H1 (cell line): ENCODE results near the gene CIAO2B. TPM values are rescaled to one million over a fixed set of nuclear protein-coding genes. Genes with fewer than 3 reads are reported as not detected.

Experiments used
- CTCF ChIA-PET: fragments of 300-600 bp; sonication (Branson Sonifier 250); formaldehyde crosslinking; loops from one replicate; lab custom pipeline; 2021; ENCODE audit not compliant: partially characterized antibody; lab: Charles Lee
- POLR2A ChIA-PET: fragments of 300-600 bp; sonication (Branson Sonifier 250); formaldehyde crosslinking; loops from one replicate; lab custom pipeline; 2021; ENCODE audit warnings: inconsistent platforms; ENCODE audit not compliant: partially characterized antibody; lab: Charles Lee
- DNase-seq, 2 experiments: peaks; one replicate each; pipeline versions ENCODE4 v3.0.0 to v3.0.0-alpha.2; 2010 to 2022; ENCODE audit warnings: low spot score in 2 of 2, low read depth in 1 of 2, mixed read lengths in 1 of 2
- FAIRE-seq: peaks from 2 replicates; lab custom pipeline; 2011; peaks lifted over from hg19 to GRCh38; lab: Jason Lieb, UNC
- H2AFZ ChIP-seq: 2 replicates; pipeline ENCODE4 v1.8.1; 2012; ENCODE audit warnings: low read length, inconsistent platforms
- H2AK5ac ChIP-seq: 2 replicates; pipeline ENCODE4 v1.6.1; 2013; ENCODE audit warnings: low read depth, low read length
- H2BK120ac ChIP-seq: replicated peaks from 2 replicates; pipeline ENCODE3; 2013; ENCODE audit warnings: low read depth, low read length, inconsistent platforms
- H2BK12ac ChIP-seq: 2 replicates; pipeline ENCODE4 v1.6.1; 2013; ENCODE audit warnings: low read depth, low read length
- H2BK15ac ChIP-seq: 2 replicates; pipeline ENCODE4 v1.6.1; 2013; ENCODE audit warnings: low read length
- H2BK20ac ChIP-seq: 2 replicates; pipeline ENCODE4 v1.6.1; 2013; ENCODE audit warnings: low read length
- H2BK5ac ChIP-seq: 2 replicates; pipeline ENCODE4 v1.6.1; 2013; ENCODE audit warnings: low read depth, low read length
- H3K14ac ChIP-seq: 2 replicates; pipeline ENCODE4 v1.6.1; 2013; ENCODE audit warnings: inconsistent platforms; ENCODE audit not compliant: insufficient read length
- H3K18ac ChIP-seq: 2 replicates; pipeline ENCODE4 v1.6.1; 2013; ENCODE audit warnings: low read length; ENCODE audit errors: extremely low read depth
- H3K23ac ChIP-seq: 2 replicates; pipeline ENCODE4 v1.6.1; 2013; ENCODE audit warnings: inconsistent platforms; ENCODE audit not compliant: insufficient read length
- H3K23me2 ChIP-seq: 2 replicates; pipeline ENCODE4 v1.6.1; 2013; ENCODE audit warnings: low read depth, low read length
- H3K27ac ChIP-seq: 2 replicates; pipeline ENCODE4 v1.6.1; 2011; ENCODE audit warnings: low read depth, low read length, inconsistent platforms
- H3K27me3 ChIP-seq, 4 experiments: replicated peaks in 1 of 4; 1 replicate in 1 of 4; 2 replicates in 3 of 4; pipeline versions ENCODE4 v1.6.1 to v1.8.1; 2011 to 2013; ENCODE audit warnings: low read length in 3 of 4, mild to moderate bottlenecking in 3 of 4, inconsistent platforms in 2 of 4, mixed read lengths in 2 of 4, moderate library complexity in 1 of 4; ENCODE audit not compliant: control insufficient read depth in 3 of 4, insufficient read depth in 3 of 4; ENCODE audit errors: extremely low read depth in 1 of 4
- H3K36me3 ChIP-seq, 4 experiments: 2 replicates each; pipeline versions ENCODE4 v1.6.1 to v1.8.1; 2011 to 2013; ENCODE audit warnings: mild to moderate bottlenecking in 4 of 4, low read length in 3 of 4, moderate library complexity in 2 of 4, control low read depth in 1 of 4, inconsistent platforms in 1 of 4; ENCODE audit not compliant: insufficient read depth in 4 of 4, control insufficient read depth in 2 of 4
- H3K4ac ChIP-seq: replicated peaks from 2 replicates; pipeline ENCODE3; 2013; ENCODE audit warnings: low read length, low read depth, mixed read lengths, inconsistent platforms; ENCODE audit not compliant: insufficient read length
- H3K4me1 ChIP-seq, 4 experiments: replicated peaks in 1 of 4; 1 replicate in 1 of 4; 2 replicates in 3 of 4; pipeline versions ENCODE4 v1.6.1 to v1.8.1; 2011 to 2013; ENCODE audit warnings: low read length in 3 of 4, inconsistent platforms in 2 of 4, mixed read lengths in 1 of 4; ENCODE audit not compliant: insufficient read depth in 4 of 4, control insufficient read depth in 3 of 4
- H3K4me2 ChIP-seq, 2 experiments: 2 replicates each; pipeline versions ENCODE4 v1.6.1 to v1.8.1; 2011 to 2013; ENCODE audit warnings: low read depth in 2 of 2, low read length in 2 of 2, control low read depth in 1 of 2, inconsistent platforms in 1 of 2, mild to moderate bottlenecking in 1 of 2; ENCODE audit not compliant: insufficient read depth in 1 of 2
- H3K4me3 ChIP-seq, 4 experiments: fragments of 200-600, 300-600 bp in 1 of 4; sonication (generic), shearing (Covaris generic), sonication (Bioruptor Twin) in 1 of 4; 2 replicates each; pipeline versions ENCODE4 v1.5.1 to v1.8.1; 2011 to 2016; ENCODE audit warnings: low read length in 4 of 4, low read depth in 3 of 4, control low read depth in 2 of 4, inconsistent platforms in 2 of 4, mild to moderate bottlenecking in 2 of 4, mixed read lengths in 1 of 4, moderate library complexity in 1 of 4; ENCODE audit not compliant: insufficient read depth in 2 of 4; ENCODE audit errors: extremely low read depth in 1 of 4
- H3K56ac ChIP-seq: replicated peaks from 2 replicates; pipeline ENCODE3; 2013; ENCODE audit warnings: low read depth, mild to moderate bottlenecking, mixed read lengths, low read length, inconsistent platforms; ENCODE audit not compliant: insufficient read length
- H3K79me1 ChIP-seq: 2 replicates; pipeline ENCODE4 v1.6.1; 2013; ENCODE audit warnings: low read depth, low read length, control low read depth
- H3K79me2 ChIP-seq, 2 experiments: 2 replicates each; pipeline versions ENCODE4 v1.6.1 to v1.8.1; 2012 to 2013; ENCODE audit warnings: low read length in 2 of 2, mild to moderate bottlenecking in 2 of 2, inconsistent platforms in 1 of 2; ENCODE audit not compliant: insufficient read depth in 2 of 2, control insufficient read depth in 1 of 2
- H3K9ac ChIP-seq, 4 experiments: replicated peaks in 1 of 4; 1 replicate in 1 of 4; 2 replicates in 3 of 4; pipeline versions ENCODE4 v1.6.1 to v1.8.1; 2011 to 2013; ENCODE audit warnings: low read depth in 3 of 4, low read length in 3 of 4, control low read depth in 2 of 4, mild to moderate bottlenecking in 2 of 4, moderate library complexity in 2 of 4, inconsistent platforms in 1 of 4; ENCODE audit errors: extremely low read depth in 1 of 4
- H3K9me3 ChIP-seq, 2 experiments: 2 replicates each; pipeline versions ENCODE4 v1.6.1 to v1.8.1; 2012 to 2013; ENCODE audit warnings: mild to moderate bottlenecking in 2 of 2, moderate library complexity in 2 of 2, control low read depth in 1 of 2, inconsistent platforms in 1 of 2, low read depth in 1 of 2, low read length in 1 of 2, mixed read lengths in 1 of 2; ENCODE audit not compliant: insufficient read depth in 2 of 2
- H4K20me1 ChIP-seq, 2 experiments: replicated peaks in 1 of 2; 2 replicates each; pipeline versions ENCODE3 to v1.8.1; 2011 to 2013; ENCODE audit warnings: inconsistent platforms in 2 of 2, low read length in 2 of 2, mild to moderate bottlenecking in 1 of 2; ENCODE audit not compliant: insufficient read depth in 2 of 2, control insufficient read depth in 1 of 2
- H4K5ac ChIP-seq: 2 replicates; pipeline ENCODE4 v1.6.1; 2013; ENCODE audit warnings: low read length, low read depth, mixed read lengths, inconsistent platforms; ENCODE audit not compliant: insufficient read length
- H4K8ac ChIP-seq: 2 replicates; pipeline ENCODE4 v1.8.0; 2013; ENCODE audit warnings: mild to moderate bottlenecking, moderate library complexity, low read length, inconsistent platforms; ENCODE audit not compliant: insufficient read depth; ENCODE audit errors: extremely low read depth
- H4K91ac ChIP-seq: replicated peaks from 2 replicates; pipeline ENCODE3; 2013; ENCODE audit warnings: low read length, mixed read lengths, inconsistent platforms; ENCODE audit not compliant: insufficient read length
- CTBP2 ChIP-seq: IDR thresholded peaks from 2 replicates; pipeline ENCODE4 v1.7.0; 2011; ENCODE audit warnings: borderline replicate concordance, mild to moderate bottlenecking, moderate library complexity, mixed read lengths, low read length; ENCODE audit not compliant: insufficient read depth, insufficient read length
- GABPA ChIP-seq: IDR thresholded peaks from 2 replicates; pipeline ENCODE4 v1.6.1; 2011; ENCODE audit warnings: mild to moderate bottlenecking, low read length, moderate library complexity, borderline replicate concordance; ENCODE audit not compliant: insufficient read depth
- GTF2F1 ChIP-seq: IDR thresholded peaks from 2 replicates; pipeline ENCODE4 v1.6.1; 2012; ENCODE audit warnings: low read depth, low read length, improper control_type of control experiment, borderline replicate concordance
- HDAC2 ChIP-seq, 2 experiments: fragments of 300-600 bp in 1 of 2; sonication (generic) in 1 of 2; IDR thresholded peaks; 2 replicates each; pipeline ENCODE4 v1.6.1; 2011 to 2012; ENCODE audit warnings: low read depth in 2 of 2, low read length in 2 of 2, mild to moderate bottlenecking in 2 of 2, moderate library complexity in 2 of 2, borderline replicate concordance in 1 of 2, inconsistent platforms in 1 of 2
- HDAC6 ChIP-seq: IDR thresholded peaks from one replicate; pipeline ENCODE4 v1.7.1; 2012; ENCODE audit warnings: low read depth, mild to moderate bottlenecking, inconsistent platforms, low read length, moderate library complexity
- JUND ChIP-seq: IDR thresholded peaks from 2 replicates; pipeline ENCODE4 v1.6.1; 2011; ENCODE audit warnings: mild to moderate bottlenecking, improper control_type of control experiment, low read length
- RAD21 ChIP-seq, 2 experiments: IDR thresholded peaks in 1 of 2; conservative IDR thresholded peaks in 1 of 2; 2 replicates each; pipeline ENCODE4 v1.6.1; 2011; ENCODE audit warnings: low read depth in 2 of 2, low read length in 2 of 2, improper control_type of control experiment in 1 of 2, inconsistent platforms in 1 of 2, mild to moderate bottlenecking in 1 of 2, moderate library complexity in 1 of 2
- RXRA ChIP-seq: IDR thresholded peaks from 2 replicates; pipeline ENCODE4 v1.6.1; 2011; ENCODE audit warnings: low read depth, mild to moderate bottlenecking, low read length, moderate library complexity; ENCODE audit not compliant: insufficient read depth
- SP2 ChIP-seq: IDR thresholded peaks from 2 replicates; pipeline ENCODE4 v1.6.1; 2012; ENCODE audit warnings: mild to moderate bottlenecking, low read length, inconsistent platforms
- WGBS, 2 experiments: shearing (Covaris generic) in 1 of 2; methylation state at CpG; one replicate each; pipeline versions ENCODE4 v1.1.6 to v1.1.7; 2013 to 2015; ENCODE audit warnings: low lambda C conversion rate in 2 of 2, mixed read lengths in 2 of 2, inconsistent platforms in 1 of 2, low coverage in 1 of 2, missing lambda C conversion rate in 1 of 2; ENCODE audit not compliant: insufficient replicate concordance in 2 of 2, insufficient coverage in 1 of 2, insufficient read length in 1 of 2; ENCODE audit errors: extremely low coverage in 1 of 2, missing lambda C conversion rate in 1 of 2; 5-methylcytosine and 5-hydroxymethylcytosine counted together
- polyA plus RNA-seq, 7 experiments: library from polyadenylated mRNA; depleted of rRNA in 3 of 7; stranded (reverse) in 5 of 7; unstranded in 2 of 7; fragments of >200 nt in 5 of 7; fragments of 200-250 nt in 2 of 7; gene quantifications; 1 replicate in 5 of 7; 2 replicates in 1 of 7; 4 replicates in 1 of 7; pipeline versions ENCODE4 v1.2.1 to v1.2.3, GENCODE V29; 2011 to 2013; ENCODE audit warnings: missing spikeins in 2 of 7, mixed read lengths in 2 of 7
- total RNA-seq: library from RNA; stranded (reverse); fragmentation: NEBNext Ultra II Directional; extraction: Animal tissue kit (Norgen Biotek cat#: 25700); gene quantifications from 2 replicates; pipeline ENCODE4 v1.2.1, GENCODE V29; 2021
- TF ChIP-seq, protein P1 (sequence below): IDR thresholded peaks from 2 replicates; pipeline ENCODE4 v1.6.1; 2011; ENCODE audit warnings: low read depth, mild to moderate bottlenecking, low read length; ENCODE audit not compliant: insufficient read depth
- TF ChIP-seq, protein P2 (sequence below): IDR thresholded peaks from 2 replicates; pipeline ENCODE4 v1.6.1; 2011; ENCODE audit warnings: low read length, improper control_type of control experiment

Gene CIAO2B
- total and polyA plus RNA-seq, 2 of the 8 experiments (the other 6 are each of a cell fraction or from before 2014, with no cell fraction given), result 65.6 to 248 TPM

DNA sequence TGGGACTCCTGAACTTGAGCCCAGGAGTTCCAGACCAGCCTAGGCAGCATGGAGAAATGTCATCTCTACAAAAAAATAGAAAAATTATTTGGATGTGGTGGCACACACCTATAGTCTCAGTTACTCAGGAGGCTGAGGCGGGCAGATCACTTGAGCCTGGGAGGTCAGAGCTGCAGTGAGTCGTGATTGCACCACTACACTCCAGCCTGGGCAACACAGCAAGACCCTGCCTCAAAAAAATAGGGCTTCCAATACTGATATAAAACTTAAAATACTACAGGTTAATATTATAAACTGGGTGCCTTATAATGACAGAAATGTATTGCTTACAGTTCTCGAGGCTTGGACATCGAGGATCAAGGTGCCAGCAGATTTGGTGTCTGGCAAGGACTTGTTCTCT lies 11.7 kb upstream of the CIAO2B start:
- no peak overlapping the region for H2BK12ac ChIP-seq
- 92% methylated on average over 4 of the region's 4 CpGs; no CpG with 5 or more reads in 1 of the 2 experiments for WGBS, 2 experiments
- POLR2A ChIA-PET, result interaction anchor here (0.7 kb wide), 1 partner anchor 10 kb away, joined by 3 read pairs; no protein-coding TSS in a partner anchor
- TF ChIP-seq, protein P1, sequence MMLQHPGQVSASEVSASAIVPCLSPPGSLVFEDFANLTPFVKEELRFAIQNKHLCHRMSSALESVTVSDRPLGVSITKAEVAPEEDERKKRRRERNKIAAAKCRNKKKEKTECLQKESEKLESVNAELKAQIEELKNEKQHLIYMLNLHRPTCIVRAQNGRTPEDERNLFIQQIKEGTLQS, result no peak
- no peak for TF ChIP-seq CTBP2
- no peak for TF ChIP-seq RXRA
- TF ChIP-seq SP2, result no peak
- TF ChIP-seq JUND, result no peak
- no peak for TF ChIP-seq HDAC2 (IDR thresholded peaks at IDR 0.05; ENCODE audit: borderline replicate concordance in 1 of 2, low read depth in 2 of 2, low read length in 2 of 2)
- no peak for TF ChIP-seq GTF2F1
- TF ChIP-seq, protein P2, sequence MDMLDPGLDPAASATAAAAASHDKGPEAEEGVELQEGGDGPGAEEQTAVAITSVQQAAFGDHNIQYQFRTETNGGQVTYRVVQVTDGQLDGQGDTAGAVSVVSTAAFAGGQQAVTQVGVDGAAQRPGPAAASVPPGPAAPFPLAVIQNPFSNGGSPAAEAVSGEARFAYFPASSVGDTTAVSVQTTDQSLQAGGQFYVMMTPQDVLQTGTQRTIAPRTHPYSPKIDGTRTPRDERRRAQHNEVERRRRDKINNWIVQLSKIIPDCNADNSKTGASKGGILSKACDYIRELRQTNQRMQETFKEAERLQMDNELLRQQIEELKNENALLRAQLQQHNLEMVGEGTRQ, result no peak
- TF ChIP-seq RAD21 (IDR thresholded peaks at IDR 0.05 in 1 of 2, conservative IDR thresholded peaks at IDR 0.05 in 1 of 2; ENCODE audit: low read depth in 2 of 2, low read length in 2 of 2), result no peak
- no peak for TF ChIP-seq GABPA
- TF ChIP-seq HDAC6, result no peak

More for the DNA sequence above, 11.7 kb upstream of the CIAO2B start:
- Histone ChIP-seq H2AFZ (no peak overlapping the region), H3K9me3 (no peaks in the 10 kb centered on the region), H3K4me3 (no peak overlapping the region), H3K9ac (no peak overlapping the region), H2BK120ac (no peak overlapping the region), H3K36me3 (peaks cover 5 to 18% (median 14%) of the 10 kb centered on the region in 4 experiments; a peak in 7 of 8 replicates), H3K27ac (no peak overlapping the region), H3K27me3 (peaks cover 10 to 34% (median 32%) of the 10 kb centered on the region in 4 experiments), H3K4me1 (peaks cover 0 to 5% (median 1%) of the 10 kb centered on the region in 4 experiments; a peak in 2 of 7 replicates), H2BK5ac (no peak overlapping the region), H3K4me2 (no peak overlapping the region), H3K23ac (no peak overlapping the region), H3K4ac (no peak overlapping the region), H4K20me1 (peaks cover 0 to 3% of the 10 kb centered on the region in 2 experiments), H2BK20ac (no peak overlapping the region), H4K8ac (no peak overlapping the region), H3K23me2 (peaks cover 2% of the 10 kb centered on the region; the same call in 1 of the 2 replicates), H3K14ac (no peak overlapping the region), H2BK15ac (no peak overlapping the region), H2AK5ac (no peak overlapping the region), H4K91ac (no peak overlapping the region), H3K79me2 (no peaks in the 10 kb centered on the region), H3K18ac (no peak overlapping the region), H3K79me1 (no peaks in the 10 kb centered on the region), H3K56ac (no peak overlapping the region), H4K5ac (no peak overlapping the region)
- no peak for DNase-seq
- FAIRE-seq, result no peak
- CTCF ChIA-PET, result interaction anchor here (0.7 to 4.7 kb wide), 12 partner anchors 10 to 247 kb away, joined by 3 to 18 read pairs (median 3); partner anchors contain the start of genes CDH16 and CES3
